ENCODE measurements around the gene SLC39A11. TPM values are rescaled to one million over a fixed set of nuclear protein-coding genes. Genes with fewer than 3 reads are reported as not detected.

Gene SLC39A11
- total and polyA plus RNA-seq, 2 of the 13 experiments (the other 11 are each of a cell fraction or from before 2014, with no cell fraction given): 17.2 to 31.5 TPM

DNA sequence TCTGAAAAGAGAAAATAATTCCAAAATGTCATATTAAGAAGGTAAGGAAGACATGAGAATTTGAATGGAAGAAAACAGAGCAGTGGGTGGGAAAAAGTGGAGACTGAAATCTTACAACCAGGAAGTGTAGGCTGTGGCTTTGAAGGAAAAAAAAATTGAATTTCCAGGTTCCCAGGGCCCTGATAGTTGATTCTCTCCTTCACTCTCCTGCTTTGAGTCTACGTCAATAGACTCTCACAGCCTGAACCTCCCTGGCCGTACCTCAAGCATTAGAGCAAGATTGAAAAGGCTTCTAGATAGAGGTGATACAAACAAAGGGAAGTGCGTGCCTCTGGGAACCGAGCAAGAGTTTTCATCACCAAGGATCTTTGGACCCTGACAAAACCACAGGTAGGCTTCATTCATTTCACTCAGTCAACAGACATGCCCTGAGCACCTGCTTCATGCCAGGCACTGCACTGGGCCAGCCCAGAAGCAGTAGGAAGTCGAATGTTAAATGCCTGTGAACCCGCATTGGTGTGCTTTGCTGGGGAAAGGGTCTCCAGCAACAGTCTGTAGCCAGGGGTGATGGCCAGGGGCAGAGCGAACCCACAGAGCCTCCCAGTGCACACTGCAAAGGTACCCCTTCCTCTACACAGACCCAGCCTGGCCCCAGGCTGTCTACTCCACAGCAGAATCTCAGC lies 163.9 kb downstream of the SLC39A11 start (continued):
- TF ChIP-seq, protein P1, sequence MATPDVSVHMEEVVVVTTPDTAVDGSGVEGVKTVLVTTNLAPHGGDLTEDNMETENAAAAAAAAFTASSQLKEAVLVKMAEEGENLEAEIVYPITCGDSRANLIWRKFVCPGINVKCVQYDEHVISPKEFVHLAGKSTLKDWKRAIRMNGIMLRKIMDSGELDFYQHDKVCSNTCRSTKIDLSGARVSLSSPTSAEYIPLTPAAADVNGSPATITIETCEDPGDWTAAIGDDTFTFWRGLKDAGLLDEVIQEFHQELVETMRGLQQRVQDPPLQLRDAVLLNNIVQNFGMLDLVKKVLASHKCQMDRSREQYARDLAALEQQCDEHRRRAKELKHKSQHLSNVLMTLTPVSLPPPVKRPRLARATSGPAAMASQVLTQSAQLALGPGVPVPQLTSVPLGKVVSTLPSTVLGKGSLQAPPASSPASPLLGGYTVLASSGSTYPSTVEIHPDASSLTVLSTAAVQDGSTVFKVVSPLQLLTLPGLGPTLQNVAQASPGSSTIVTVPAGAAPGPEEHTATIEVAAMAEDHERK (CRISPR knock-in tag; IDR thresholded peaks at IDR 0.05; ENCODE audit: low read depth): no peak
- peak; percentile 63; the same call in 1 of the 2 replicates for TF ChIP-seq ZSCAN9 (CRISPR knock-in tag; IDR thresholded peaks at IDR 0.05; ENCODE audit: borderline replicate concordance)
- TF ChIP-seq ERF (CRISPR knock-in tag; IDR thresholded peaks at IDR 0.05): peak; percentile 63
- TF ChIP-seq, protein P2, sequence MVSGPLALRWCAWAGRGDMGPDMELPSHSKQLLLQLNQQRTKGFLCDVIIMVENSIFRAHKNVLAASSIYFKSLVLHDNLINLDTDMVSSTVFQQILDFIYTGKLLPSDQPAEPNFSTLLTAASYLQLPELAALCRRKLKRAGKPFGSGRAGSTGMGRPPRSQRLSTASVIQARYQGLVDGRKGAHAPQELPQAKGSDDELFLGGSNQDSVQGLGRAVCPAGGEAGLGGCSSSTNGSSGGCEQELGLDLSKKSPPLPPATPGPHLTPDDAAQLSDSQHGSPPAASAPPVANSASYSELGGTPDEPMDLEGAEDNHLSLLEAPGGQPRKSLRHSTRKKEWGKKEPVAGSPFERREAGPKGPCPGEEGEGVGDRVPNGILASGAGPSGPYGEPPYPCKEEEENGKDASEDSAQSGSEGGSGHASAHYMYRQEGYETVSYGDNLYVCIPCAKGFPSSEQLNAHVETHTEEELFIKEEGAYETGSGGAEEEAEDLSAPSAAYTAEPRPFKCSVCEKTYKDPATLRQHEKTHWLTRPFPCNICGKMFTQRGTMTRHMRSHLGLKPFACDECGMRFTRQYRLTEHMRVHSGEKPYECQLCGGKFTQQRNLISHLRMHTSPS (CRISPR knock-in tag; IDR thresholded peaks at IDR 0.05; ENCODE audit: low read depth): peak; percentile 89
- TF ChIP-seq ZNF331 (CRISPR knock-in tag; IDR thresholded peaks at IDR 0.05): peak; percentile 84; the same call in 1 of the 2 replicates
- TF ChIP-seq BCL6 (CRISPR knock-in tag; IDR thresholded peaks at IDR 0.05): peak; percentile 42; the same call in 1 of the 2 replicates
- no peak for TF ChIP-seq NKX3-1 (CRISPR knock-in tag; IDR thresholded peaks at IDR 0.05)
- peak; percentile 81 for TF ChIP-seq ZMYM2 (CRISPR knock-in tag; IDR thresholded peaks at IDR 0.05)
- TF ChIP-seq, protein P3, sequence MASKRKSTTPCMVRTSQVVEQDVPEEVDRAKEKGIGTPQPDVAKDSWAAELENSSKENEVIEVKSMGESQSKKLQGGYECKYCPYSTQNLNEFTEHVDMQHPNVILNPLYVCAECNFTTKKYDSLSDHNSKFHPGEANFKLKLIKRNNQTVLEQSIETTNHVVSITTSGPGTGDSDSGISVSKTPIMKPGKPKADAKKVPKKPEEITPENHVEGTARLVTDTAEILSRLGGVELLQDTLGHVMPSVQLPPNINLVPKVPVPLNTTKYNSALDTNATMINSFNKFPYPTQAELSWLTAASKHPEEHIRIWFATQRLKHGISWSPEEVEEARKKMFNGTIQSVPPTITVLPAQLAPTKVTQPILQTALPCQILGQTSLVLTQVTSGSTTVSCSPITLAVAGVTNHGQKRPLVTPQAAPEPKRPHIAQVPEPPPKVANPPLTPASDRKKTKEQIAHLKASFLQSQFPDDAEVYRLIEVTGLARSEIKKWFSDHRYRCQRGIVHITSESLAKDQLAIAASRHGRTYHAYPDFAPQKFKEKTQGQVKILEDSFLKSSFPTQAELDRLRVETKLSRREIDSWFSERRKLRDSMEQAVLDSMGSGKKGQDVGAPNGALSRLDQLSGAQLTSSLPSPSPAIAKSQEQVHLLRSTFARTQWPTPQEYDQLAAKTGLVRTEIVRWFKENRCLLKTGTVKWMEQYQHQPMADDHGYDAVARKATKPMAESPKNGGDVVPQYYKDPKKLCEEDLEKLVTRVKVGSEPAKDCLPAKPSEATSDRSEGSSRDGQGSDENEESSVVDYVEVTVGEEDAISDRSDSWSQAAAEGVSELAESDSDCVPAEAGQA (IDR thresholded peaks at IDR 0.05; ENCODE audit: low read depth): no peak
- TF ChIP-seq, protein P3 (CRISPR knock-in tag; IDR thresholded peaks at IDR 0.05; ENCODE audit: borderline replicate concordance): no peak
- peak; percentile 86 for TF ChIP-seq ELF3 (CRISPR knock-in tag; IDR thresholded peaks at IDR 0.05)
- TF ChIP-seq, protein P4, sequence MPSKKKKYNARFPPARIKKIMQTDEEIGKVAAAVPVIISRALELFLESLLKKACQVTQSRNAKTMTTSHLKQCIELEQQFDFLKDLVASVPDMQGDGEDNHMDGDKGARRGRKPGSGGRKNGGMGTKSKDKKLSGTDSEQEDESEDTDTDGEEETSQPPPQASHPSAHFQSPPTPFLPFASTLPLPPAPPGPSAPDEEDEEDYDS (CRISPR knock-in tag; IDR thresholded peaks at IDR 0.05): peak; percentile 52
- TF ChIP-seq NCOA2 (CRISPR knock-in tag; IDR thresholded peaks at IDR 0.05): 0 out of 2 replicates have a peak, but pooled peaks have one; percentile 27
- TF ChIP-seq, protein P5, sequence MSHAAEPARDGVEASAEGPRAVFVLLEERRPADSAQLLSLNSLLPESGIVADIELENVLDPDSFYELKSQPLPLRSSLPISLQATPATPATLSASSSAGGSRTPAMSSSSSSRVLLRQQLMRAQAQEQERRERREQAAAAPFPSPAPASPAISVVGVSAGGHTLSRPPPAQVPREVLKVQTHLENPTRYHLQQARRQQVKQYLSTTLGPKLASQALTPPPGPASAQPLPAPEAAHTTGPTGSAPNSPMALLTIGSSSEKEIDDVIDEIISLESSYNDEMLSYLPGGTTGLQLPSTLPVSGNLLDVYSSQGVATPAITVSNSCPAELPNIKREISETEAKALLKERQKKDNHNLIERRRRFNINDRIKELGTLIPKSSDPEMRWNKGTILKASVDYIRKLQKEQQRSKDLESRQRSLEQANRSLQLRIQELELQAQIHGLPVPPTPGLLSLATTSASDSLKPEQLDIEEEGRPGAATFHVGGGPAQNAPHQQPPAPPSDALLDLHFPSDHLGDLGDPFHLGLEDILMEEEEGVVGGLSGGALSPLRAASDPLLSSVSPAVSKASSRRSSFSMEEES (CRISPR knock-in tag; IDR thresholded peaks at IDR 0.05): peak; percentile 56; the same call in 1 of the 2 replicates
- TF ChIP-seq CREB1 (IDR thresholded peaks at IDR 0.05): no peak
- TF ChIP-seq CREB1 (CRISPR knock-in tag; IDR thresholded peaks at IDR 0.05): peak; percentile 53; the same call in 1 of the 2 replicates
- peak; percentile 74; the same call in 1 of the 2 replicates for TF ChIP-seq RCOR2 (CRISPR knock-in tag; IDR thresholded peaks at IDR 0.05)

Data from HepG2 (cell line).